HG03521 (cell line): ENCODE data around the gene SLC44A4.

ENCODE experiments used
- ATAC-seq: cut with Tn5 transposase; IDR thresholded peaks from one replicate; pipeline ENCODE4 v1.9.1; 2021; ENCODE audit warnings: mild to moderate bottlenecking, moderate library complexity; ENCODE audit not compliant: unreplicated experiment

Gene SLC44A4

DNA sequence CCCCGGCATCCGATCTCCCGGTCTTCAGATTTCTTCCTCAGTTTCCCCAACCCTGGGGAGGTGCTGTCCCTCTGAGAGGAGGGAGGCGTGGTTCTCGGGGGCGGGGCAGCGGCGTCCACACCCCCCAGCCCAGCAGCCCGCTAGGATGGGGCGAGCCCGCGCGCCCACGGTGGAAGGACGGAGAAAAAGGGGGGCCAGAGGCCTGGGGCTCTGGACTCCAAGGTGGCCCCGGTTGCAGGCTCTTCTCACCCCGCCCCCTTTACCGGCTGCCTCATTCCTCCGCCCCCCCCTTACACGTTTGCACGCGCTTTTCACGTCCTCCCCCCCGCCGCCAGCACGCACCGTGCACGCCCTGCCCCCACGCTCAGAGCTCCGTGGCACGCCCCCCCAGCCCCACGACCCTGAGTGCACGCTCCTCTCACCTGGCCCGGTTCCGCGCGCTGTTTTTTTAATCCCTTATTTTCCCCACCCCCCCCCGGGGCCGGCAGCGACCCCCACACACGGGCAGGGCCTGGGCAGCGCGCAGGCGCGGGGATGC is 22.7 kb upstream of the SLC44A4 start:
- ATAC-seq: no peak

- no peak for ATAC-seq
These were observed 22.2 kb upstream of the SLC44A4 start for GRCh38 chr6:31900917-31901414.

DNA sequence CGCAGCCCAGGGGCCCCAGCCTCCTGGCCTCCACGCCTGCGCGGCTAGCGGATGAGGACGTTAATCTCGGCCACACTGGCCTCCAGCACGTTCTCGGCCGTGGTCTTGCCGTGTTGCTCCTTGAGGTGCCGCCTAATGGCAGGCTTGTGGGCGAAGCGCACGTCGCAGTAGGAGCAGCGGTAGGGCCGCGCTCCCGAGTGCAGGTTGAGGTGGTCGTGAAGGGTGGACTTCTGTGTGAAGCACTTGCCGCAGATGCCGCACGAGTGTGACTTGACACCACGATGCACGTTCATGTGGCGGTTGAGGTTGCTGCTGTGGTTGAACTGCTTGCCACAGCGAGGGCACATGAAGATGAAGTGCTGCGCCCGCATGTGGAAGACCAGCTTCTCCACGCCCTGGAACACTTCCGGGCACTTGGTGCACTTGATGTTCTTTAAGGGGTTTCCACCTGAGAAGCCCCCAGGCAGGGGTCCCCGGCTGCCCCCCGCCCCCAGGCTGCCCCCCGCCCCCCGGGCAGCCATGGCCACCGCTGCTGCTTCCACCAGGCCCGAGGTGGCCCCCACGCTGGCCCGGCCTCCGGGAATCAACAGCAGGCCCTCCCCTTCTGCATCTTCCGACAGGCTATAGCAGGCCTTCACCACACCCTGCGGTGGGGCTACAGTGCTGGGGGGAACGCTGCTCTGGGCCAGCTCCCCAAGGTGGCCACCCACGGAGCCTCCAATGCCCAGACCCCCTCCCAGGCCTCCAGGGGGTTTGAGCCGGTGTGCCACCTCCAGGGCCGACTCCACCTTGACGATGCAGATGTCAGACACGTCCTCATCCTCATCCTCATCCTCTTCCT is 21.3 kb upstream of the SLC44A4 start:
- ATAC-seq: no peak

- no peak for ATAC-seq
These were observed 20.4 kb upstream of the SLC44A4 start for GRCh38 chr6:31899215-31899614.

GRCh38 chr6:31898383-31899011 is 19.7 kb upstream of the SLC44A4 start:
- no peak for ATAC-seq

GRCh38 chr6:31897612-31898382 is 19.0 kb upstream of the SLC44A4 start, which contains the start of gene EHMT2:
Gene EHMT2 (minus strand): TSS chr6:31897698. CDS start chr6:31897677, 21 bp downstream.
- ATAC-seq: peak; percentile 59

DNA sequence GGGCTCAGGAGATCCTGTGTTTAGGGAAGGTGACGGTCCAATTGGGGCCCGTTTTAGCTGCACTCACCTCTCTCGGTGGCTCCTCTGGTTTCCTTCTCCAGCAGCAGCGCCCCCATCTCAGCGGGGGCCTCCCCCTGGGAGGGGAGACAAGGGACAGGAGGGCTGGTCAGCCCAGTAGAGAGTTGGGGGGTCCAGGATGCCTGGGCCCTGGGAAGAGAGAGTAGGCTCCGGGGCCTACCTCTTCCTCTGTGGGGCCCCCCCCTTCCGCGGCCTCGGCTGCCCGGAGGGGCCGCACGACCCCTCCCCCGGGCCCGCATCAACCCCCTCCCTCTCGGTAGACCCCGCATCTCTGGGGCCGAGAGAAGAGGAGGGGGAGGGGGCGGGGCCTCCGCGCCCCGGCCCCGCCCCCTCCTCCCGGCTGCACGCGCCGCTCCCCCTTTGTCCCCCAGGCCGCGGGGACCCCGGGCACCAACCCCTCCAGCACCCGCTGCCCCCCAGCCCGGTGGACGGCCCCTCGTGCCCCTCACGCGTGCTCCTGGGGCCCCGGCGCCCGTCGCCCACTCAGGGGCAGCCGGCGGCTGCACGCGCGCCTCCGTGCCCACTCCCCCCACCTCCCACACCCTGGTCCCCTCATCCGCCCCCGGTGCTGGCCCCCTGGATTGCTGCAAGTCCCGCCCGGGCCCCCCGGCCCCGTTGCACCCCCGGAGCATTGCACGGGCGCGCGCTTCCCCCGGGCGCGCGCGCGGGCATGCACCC is 18.2 kb upstream of the SLC44A4 start:
- no peak for ATAC-seq

- ATAC-seq: no peak
These were observed 17.7 kb upstream of the SLC44A4 start for GRCh38 chr6:31896493-31896855.

DNA sequence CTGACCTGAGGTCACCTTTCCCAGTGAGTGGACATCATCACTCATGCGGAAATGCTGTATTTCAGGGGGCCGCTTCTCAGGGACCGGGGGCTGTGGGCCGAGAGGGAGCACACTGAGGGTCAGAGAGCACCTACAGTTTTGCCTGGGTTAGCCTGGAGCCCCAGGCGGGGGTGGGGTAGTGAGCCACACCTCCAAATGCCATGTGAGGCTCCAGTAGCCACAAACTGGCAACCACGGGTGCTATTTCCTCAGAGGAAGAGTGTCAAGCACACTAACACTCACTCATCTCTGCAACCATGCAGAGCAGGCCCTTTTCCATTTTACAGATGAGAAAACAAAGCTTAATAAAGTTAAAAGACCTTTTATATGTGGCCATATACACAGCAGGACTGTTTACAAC is 14.0 kb upstream of the SLC44A4 start:
- ATAC-seq: no peak

DNA sequence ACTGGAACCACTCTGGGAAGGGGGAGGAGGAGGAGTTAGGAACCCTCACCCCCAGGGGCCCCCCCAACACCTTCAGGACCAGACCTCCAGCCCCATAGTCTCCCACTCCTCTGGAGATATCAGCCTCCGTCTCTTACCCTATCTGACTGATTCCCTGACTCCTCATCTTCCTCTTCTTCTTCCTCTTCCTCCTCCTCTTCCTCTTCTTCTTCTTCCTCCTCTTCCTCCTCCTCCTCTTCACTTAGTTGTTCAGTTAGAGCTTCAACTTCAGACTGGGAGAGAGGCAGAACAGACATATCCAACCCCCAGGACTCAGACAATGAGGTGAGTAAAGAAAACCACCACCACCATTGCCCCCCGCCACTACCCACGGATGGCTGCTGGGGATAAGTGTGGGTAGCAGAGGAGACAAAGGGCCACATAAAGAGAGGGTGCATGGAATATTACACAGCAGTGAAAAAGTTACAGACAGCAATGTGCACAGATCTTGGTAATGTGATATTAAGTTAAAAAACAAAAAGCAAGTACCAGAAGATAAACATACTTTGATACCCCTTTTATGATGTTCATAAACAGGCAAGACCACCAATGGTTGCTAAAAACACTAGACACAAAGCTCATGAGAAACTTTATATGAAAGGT is 10.7 kb upstream of the SLC44A4 start:
- ATAC-seq: no peak

GRCh38 chr6:31888276-31889258 is 9.8 kb upstream of the SLC44A4 start:
- no peak for ATAC-seq

- no peak for ATAC-seq
These were observed 8.6 kb upstream of the SLC44A4 start for GRCh38 chr6:31887173-31888007.

- no peak for ATAC-seq
These were observed 7.8 kb upstream of the SLC44A4 start for GRCh38 chr6:31886541-31886991.

DNA sequence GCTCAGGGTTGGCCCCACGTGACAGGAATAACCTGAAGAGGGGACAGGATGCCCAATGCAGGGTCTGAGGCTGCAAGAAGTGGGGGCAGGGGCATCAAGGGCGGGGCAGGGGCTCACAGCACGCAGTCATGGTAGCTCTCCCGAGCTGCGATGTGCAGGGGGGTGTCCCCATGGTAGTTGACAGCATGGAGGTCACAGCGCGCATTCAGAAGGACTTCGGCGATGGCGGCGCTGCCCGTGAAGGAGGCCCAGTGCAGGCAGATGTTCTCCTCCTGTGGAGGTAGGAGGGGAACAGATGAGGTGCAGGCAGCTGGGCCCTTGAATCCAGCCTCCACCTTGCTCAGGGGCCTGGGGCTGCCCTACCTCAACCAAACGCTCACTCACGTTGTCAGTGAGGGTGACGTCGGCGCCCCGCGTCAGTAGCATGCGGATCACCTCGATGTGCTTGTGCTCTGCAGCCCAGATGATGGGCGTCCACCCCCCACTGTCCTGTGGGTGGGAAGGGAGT is 5.8 kb upstream of the SLC44A4 start:
- ATAC-seq: no peak

GRCh38 chr6:31883676-31884075 is 4.9 kb upstream of the SLC44A4 start:
- ATAC-seq: no peak

GRCh38 chr6:31882344-31882743 is 3.5 kb upstream of the SLC44A4 start:
- no peak for ATAC-seq

DNA sequence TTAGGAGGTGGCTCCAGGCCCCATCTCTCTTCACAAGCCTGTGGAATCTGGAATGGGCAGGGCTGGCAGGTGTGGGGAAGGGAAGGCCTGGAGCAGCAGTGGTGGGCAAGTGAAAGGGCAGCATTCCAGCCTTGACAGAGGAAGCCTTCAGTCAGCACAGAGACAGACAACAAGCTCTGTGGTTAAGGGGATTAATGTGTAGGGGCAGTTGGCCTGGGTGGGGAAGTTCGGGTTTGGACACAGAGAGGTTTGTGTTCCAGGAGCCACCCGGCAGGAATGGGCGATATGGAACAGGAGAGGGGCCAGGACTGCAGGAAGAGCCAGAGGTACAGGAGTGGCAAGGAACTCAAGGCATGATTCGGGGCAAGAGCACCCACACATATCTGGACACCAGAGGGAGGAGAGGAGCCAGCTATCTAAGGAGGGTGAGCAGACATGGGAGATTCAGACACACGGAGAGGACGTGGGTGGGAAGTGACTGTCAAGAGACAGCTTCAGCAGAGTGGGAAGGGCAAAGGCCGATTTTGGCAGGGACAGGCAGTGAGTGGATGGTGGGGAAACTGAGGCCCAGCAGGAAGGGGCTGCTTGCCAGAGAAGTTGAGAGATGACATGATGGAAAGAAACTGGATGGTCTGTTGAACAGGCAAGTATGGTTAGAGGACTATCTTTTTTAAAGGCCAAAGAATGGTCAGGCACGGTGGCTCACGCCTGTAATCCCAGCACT is 2.5 kb upstream of the SLC44A4 start:
- no peak for ATAC-seq
